Measurements from ENCODE around the gene TTC3.

DNA sequence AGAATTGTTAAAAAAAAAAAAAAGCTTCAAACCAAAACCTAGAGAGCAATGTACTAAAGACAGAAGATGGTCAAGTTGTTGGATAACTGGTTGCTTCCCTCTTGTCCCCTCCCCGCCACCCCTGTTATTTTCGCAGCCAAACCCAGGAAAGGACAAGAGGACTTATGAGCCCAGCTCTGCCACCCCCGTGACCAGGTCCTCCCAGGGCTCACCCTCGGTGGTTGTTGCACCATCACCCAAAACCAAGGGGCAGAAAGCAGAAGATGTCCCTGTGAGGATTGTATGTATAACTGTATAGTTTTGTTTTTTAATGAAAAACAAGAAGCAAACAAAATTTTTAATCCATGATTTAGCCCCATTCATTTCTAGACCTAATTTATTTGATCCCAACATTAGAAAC lies 124.7 kb downstream of the TTC3 start:
- no peak for TF ChIP-seq POLR2A (IDR thresholded peaks at IDR 0.05)
- TF ChIP-seq, protein P1, sequence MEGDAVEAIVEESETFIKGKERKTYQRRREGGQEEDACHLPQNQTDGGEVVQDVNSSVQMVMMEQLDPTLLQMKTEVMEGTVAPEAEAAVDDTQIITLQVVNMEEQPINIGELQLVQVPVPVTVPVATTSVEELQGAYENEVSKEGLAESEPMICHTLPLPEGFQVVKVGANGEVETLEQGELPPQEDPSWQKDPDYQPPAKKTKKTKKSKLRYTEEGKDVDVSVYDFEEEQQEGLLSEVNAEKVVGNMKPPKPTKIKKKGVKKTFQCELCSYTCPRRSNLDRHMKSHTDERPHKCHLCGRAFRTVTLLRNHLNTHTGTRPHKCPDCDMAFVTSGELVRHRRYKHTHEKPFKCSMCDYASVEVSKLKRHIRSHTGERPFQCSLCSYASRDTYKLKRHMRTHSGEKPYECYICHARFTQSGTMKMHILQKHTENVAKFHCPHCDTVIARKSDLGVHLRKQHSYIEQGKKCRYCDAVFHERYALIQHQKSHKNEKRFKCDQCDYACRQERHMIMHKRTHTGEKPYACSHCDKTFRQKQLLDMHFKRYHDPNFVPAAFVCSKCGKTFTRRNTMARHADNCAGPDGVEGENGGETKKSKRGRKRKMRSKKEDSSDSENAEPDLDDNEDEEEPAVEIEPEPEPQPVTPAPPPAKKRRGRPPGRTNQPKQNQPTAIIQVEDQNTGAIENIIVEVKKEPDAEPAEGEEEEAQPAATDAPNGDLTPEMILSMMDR (IDR thresholded peaks at IDR 0.05) = no peak
